HL-60 (cell line): ENCODE measurements around the gene OPTC.

Experiments
- GABPA ChIP-seq: IDR thresholded peaks from 2 replicates; pipeline ENCODE4 v1.6.1; 2012; ENCODE audit warnings: low read depth
- POLR2AphosphoS5 ChIP-seq: IDR thresholded peaks from 2 replicates; pipeline ENCODE4 v1.6.1; 2012; ENCODE audit warnings: low read depth
- TF ChIP-seq, protein P1 (sequence below): IDR thresholded peaks from one replicate; pipeline ENCODE4 v1.5.1; 2011; ENCODE audit warnings: low read length, control low read depth, inconsistent platforms; ENCODE audit not compliant: insufficient read depth

DNA sequence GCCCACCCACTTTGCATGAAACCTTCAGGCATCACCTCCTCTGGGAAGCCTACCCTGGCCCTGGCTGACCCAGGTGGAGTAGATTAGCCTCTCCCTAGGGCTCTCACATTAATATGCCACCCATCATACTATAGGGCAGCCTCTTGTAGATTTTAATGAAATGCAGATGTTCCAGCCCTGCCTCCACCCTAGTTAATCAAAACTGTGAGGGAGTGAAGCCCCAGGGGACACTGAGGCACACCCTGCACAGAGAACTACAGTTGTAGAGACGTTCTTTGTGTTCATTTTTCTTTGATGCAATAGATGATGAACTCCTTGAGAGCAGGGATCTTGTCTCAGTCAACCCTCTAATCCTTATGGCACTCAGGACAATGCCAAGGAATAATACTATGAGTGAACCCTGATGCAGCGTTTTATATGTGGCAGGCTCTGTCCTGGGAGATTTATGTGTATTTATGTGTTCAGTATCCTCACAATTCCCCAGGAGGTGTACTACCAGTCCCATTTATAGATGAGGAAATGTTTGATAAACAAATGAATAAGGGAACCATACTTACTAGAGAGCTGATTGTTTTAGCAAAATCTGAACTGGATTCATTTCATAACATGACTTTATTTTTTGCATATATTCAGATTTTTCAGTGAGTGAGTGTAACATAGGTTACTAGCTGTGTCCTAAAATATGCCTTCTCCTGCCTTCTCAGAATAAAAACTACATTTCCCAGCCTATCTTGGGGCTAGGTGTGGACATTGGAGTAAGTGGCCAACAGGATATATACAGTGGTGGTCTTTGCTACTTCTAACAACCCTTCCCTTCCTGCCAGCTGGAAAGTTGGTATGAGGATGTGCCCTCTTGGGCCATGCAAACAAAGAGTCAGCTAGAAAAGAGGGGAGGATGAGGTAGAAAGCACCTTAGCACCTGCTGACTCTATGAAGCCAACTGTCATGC lies 41.8 kb upstream of the OPTC start:
- TF ChIP-seq, protein P1, sequence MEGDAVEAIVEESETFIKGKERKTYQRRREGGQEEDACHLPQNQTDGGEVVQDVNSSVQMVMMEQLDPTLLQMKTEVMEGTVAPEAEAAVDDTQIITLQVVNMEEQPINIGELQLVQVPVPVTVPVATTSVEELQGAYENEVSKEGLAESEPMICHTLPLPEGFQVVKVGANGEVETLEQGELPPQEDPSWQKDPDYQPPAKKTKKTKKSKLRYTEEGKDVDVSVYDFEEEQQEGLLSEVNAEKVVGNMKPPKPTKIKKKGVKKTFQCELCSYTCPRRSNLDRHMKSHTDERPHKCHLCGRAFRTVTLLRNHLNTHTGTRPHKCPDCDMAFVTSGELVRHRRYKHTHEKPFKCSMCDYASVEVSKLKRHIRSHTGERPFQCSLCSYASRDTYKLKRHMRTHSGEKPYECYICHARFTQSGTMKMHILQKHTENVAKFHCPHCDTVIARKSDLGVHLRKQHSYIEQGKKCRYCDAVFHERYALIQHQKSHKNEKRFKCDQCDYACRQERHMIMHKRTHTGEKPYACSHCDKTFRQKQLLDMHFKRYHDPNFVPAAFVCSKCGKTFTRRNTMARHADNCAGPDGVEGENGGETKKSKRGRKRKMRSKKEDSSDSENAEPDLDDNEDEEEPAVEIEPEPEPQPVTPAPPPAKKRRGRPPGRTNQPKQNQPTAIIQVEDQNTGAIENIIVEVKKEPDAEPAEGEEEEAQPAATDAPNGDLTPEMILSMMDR = no peak
- TF ChIP-seq POLR2AphosphoS5 (no peak), GABPA (no peak)
